Stimulated activated naive B cell treated with anti-CD40 and anti-IgM and Interleukin-4, amounts not matched to agents 10 μg/mL and 1 μg/mL and 100 μg/mL, for 72 hours (primary cell): Measurements from ENCODE around the gene CKMT2.

Experiments
- ATAC-seq, 2 donors: fragments of 150-1000 bp; cut with Tn5 transposase; replicated peaks; 2 replicates each; pipeline ENCODE4 v1.10.0; 2021; ENCODE audit warnings: moderate library complexity in 1 of 2
- DNase-seq: peaks from one replicate; pipeline ENCODE4 v3.0.0; 2021
- H3K27ac Mint-ChIP-seq: one replicate; pipeline ENCODE4 v1.8.0; 2022; ENCODE audit warnings: mild to moderate bottlenecking, mixed read lengths
- H3K27me3 Mint-ChIP-seq, 2 donors: one replicate each; pipeline ENCODE4 v1.8.0; 2022; ENCODE audit warnings: mixed read lengths in 2 of 2
- H3K36me3 Mint-ChIP-seq, 2 donors: one replicate each; pipeline ENCODE4 v1.8.0; 2022; ENCODE audit warnings: mixed read lengths in 2 of 2, mild to moderate bottlenecking in 1 of 2
- H3K4me1 Mint-ChIP-seq, 2 donors: one replicate each; pipeline ENCODE4 v1.8.0; 2022; ENCODE audit warnings: mixed read lengths in 2 of 2, mild to moderate bottlenecking in 1 of 2
- H3K4me3 Mint-ChIP-seq, 2 donors: one replicate each; pipeline ENCODE4 v1.8.0; 2022; ENCODE audit warnings: mild to moderate bottlenecking in 2 of 2, mixed read lengths in 2 of 2, moderate library complexity in 1 of 2
- H3K9me3 Mint-ChIP-seq, 2 donors: one replicate each; pipeline ENCODE4 v1.8.0; 2022; ENCODE audit warnings: mixed read lengths in 2 of 2, mild to moderate bottlenecking in 1 of 2

Gene CKMT2

DNA sequence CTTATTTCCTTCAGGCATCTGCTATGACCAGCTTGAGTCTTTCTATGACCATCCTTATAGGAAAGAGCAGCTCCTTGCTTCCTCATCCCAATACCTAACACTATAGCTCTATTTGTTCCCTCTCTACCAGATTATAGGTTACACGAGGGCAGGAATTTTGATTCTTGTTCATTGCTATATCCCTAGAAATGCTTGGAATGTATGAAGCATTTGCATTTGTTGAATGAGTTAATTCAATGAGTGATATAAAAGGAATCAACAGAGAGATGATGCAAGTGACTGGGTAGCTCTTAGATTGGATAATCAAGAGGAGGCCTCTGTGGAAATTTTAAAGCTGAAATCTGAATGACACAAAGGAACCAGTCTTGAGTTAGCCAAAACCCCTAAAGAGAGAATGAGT lies 82.2 kb downstream of the CKMT2 start:
- Mint-ChIP-seq H3K4me3 (no peak overlapping the region), H3K9me3 (no peaks in the 10 kb centered on the region), H3K27me3 (no peaks in the 10 kb centered on the region), H3K4me1 (peaks cover 0 to 2% of the 10 kb centered on the region in 2 donors), H3K27ac (no peak overlapping the region), H3K36me3 (peaks cover 16 to 18% of the 10 kb centered on the region in 2 donors)
- ATAC-seq, result no peak
- DNase-seq, result no peak

DNA sequence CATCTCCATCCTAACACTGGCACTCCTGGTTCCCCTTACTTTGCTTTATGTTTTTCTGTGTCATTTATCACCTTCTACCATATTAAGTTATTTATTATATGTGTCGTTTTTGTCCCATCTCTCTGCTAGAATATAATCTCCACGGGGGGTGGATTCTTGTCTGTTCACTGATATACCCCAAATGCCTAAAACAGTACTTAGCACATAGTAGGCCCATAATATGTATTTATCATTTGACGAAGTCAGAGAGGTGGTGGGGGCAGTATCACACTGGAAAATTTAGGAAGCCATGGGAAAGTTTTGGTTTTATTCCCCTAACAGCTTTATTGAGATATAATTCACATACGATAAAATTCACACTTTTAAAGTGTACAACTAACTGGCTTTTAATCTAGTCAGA lies 82.7 kb downstream of the CKMT2 start:
- no peak for DNase-seq
- H3K27ac Mint-ChIP-seq, result no peak overlapping the region
- no peak for ATAC-seq
- no peaks in the 10 kb centered on the region for H3K9me3 Mint-ChIP-seq
- H3K36me3 Mint-ChIP-seq, result peaks cover 13 to 16% of the 10 kb centered on the region in 2 donors
- H3K27me3 Mint-ChIP-seq, result no peaks in the 10 kb centered on the region
- no peak overlapping the region for H3K4me3 Mint-ChIP-seq
- H3K4me1 Mint-ChIP-seq, result peaks cover 0 to 2% of the 10 kb centered on the region in 2 donors
